Muscle of leg (tissue), 11 donors: ENCODE data around the gene PCDHGA10. TPM values are rescaled to one million over a fixed set of nuclear protein-coding genes. Genes with fewer than 3 reads are reported as not detected.
"Not testable (repeated sequence)": the region's sequence is repeated elsewhere in the genome, so short reads cannot be mapped to it uniquely, and the experiment has no call there.

Source experiments
- DNase-seq: peaks from one replicate; pipeline ENCODE4 v3.0.0; 2013
- H3K27ac ChIP-seq: one replicate; pipeline ENCODE4 v1.5.1; 2013; ENCODE audit warnings: mild to moderate bottlenecking, low read length, control low read depth
- H3K27me3 ChIP-seq: one replicate; pipeline ENCODE4 v1.6.1; 2013; ENCODE audit warnings: low read length; ENCODE audit not compliant: control insufficient read depth, insufficient read depth
- H3K36me3 ChIP-seq: one replicate; pipeline ENCODE4 v1.6.1; 2013; ENCODE audit warnings: low read length; ENCODE audit not compliant: control insufficient read depth, insufficient read depth
- H3K4me1 ChIP-seq: one replicate; pipeline ENCODE4 v1.6.1; 2013; ENCODE audit warnings: low read length; ENCODE audit not compliant: control insufficient read depth, insufficient read depth
- H3K4me3 ChIP-seq: one replicate; pipeline ENCODE4 v1.5.1; 2013; ENCODE audit warnings: low read length, control low read depth
- H3K9me3 ChIP-seq: replicated peaks from 2 replicates; pipeline ENCODE4 v1.6.1; 2013; ENCODE audit warnings: low read depth, low read length; ENCODE audit not compliant: control insufficient read depth
- WGBS: methylation state at CpG from one replicate; pipeline ENCODE4 v1.1.5; 2013; ENCODE audit warnings: missing lambda C conversion rate; ENCODE audit not compliant: insufficient coverage; 5-methylcytosine and 5-hydroxymethylcytosine counted together
- polyA plus RNA-seq, 8 donors: library from polyadenylated mRNA; unstranded; fragments of 120-200 nt; gene quantifications; one replicate each; pipeline versions ENCODE4 v1.2.1 to v1.2.3, GENCODE V29; 2013; ENCODE audit warnings: inconsistent platforms in 1 of 8, low replicate concordance in 1 of 8; ENCODE audit not compliant: insufficient read length in 8 of 8, insufficient read depth in 1 of 8
- total RNA-seq: library from RNA; stranded (reverse); fragments of 120-200 nt; gene quantifications from one replicate; pipeline ENCODE4 v1.2.4, GENCODE V29; 2013

Gene PCDHGA10
- total and polyA plus RNA-seq, 9 donors: 1.3 to 3.4 (median 2.1) TPM

GRCh38 chr5:141393267-141393666 is 19.5 kb upstream of the PCDHGA10 start:
- peaks cover 16% of the 10 kb centered on the region for H3K27me3 ChIP-seq
- H3K9me3 ChIP-seq: peaks cover 77% of the 10 kb centered on the region
- no peak overlapping the region for H3K27ac ChIP-seq
- no peaks in the 10 kb centered on the region for H3K4me1 ChIP-seq
- H3K36me3 ChIP-seq: no peaks in the 10 kb centered on the region
- whole genome bisulfite sequencing: 59% methylated on average over 11 of the region's 21 CpGs
- H3K4me3 ChIP-seq: no peak overlapping the region
- DNase-seq: no peak

- WGBS: 42% methylated on average over 25 of the region's 53 CpGs
- H3K36me3 ChIP-seq, DNase-seq, H3K4me3 ChIP-seq, H3K4me1 ChIP-seq, H3K27ac ChIP-seq: not testable (repeated sequence)
- Histone ChIP-seq H3K9me3 (peaks cover 76% of the 10 kb centered on the region), H3K27me3 (peaks cover 21% of the 10 kb centered on the region)
Observed at GRCh38 chr5:141394401-141395187, 18.2 kb upstream of the PCDHGA10 start.

- H3K27ac ChIP-seq, H3K4me3 ChIP-seq: not testable (repeated sequence)
- H3K9me3 ChIP-seq: peaks cover 75% of the 10 kb centered on the region
Observed at GRCh38 chr5:141397756-141398551, 14.8 kb upstream of the PCDHGA10 start, which contains the start of gene PCDHGB5. TSS of gene PCDHGB5 (plus strand) at chr5:141397947. CDS start at chr5:141398128, 181 bp downstream.

GRCh38 chr5:141398608-141399007 is 14.2 kb upstream of the PCDHGA10 start:
- WGBS: 24% methylated on average over 13 of the region's 15 CpGs
- Histone ChIP-seq H3K36me3 (no peaks in the 10 kb centered on the region), H3K9me3 (peaks cover 75% of the 10 kb centered on the region), H3K27ac (no peak overlapping the region), H3K4me1 (no peaks in the 10 kb centered on the region), H3K4me3 (no peak overlapping the region), H3K27me3 (peaks cover 17% of the 10 kb centered on the region)
- no peak for DNase-seq

More at GRCh38 chr5:141397756-141398551, 14.8 kb upstream of the PCDHGA10 start, which contains the start of gene PCDHGB5:
- H3K4me1 ChIP-seq, DNase-seq, H3K36me3 ChIP-seq: not testable (repeated sequence)
- WGBS: 2% methylated on average over 9 of the region's 43 CpGs
- H3K27me3 ChIP-seq: peaks cover 18% of the 10 kb centered on the region

- H3K27me3 ChIP-seq: peaks cover 17% of the 10 kb centered on the region
- H3K27ac ChIP-seq: no peak overlapping the region
- 26% methylated on average over 61 of the region's 61 CpGs for WGBS
- DNase-seq: no peak
- no peak overlapping the region for H3K4me3 ChIP-seq
- no peaks in the 10 kb centered on the region for H3K4me1 ChIP-seq
- H3K9me3 ChIP-seq: peaks cover 76% of the 10 kb centered on the region
- no peaks in the 10 kb centered on the region for H3K36me3 ChIP-seq
Observed at GRCh38 chr5:141399555-141400258, 13.1 kb upstream of the PCDHGA10 start.

- peak; percentile 28 for DNase-seq
- Histone ChIP-seq H3K9me3 (peaks cover 85% of the 10 kb centered on the region), H3K4me1 (no peaks in the 10 kb centered on the region), H3K27me3 (peaks cover 21% of the 10 kb centered on the region), H3K36me3 (no peaks in the 10 kb centered on the region), H3K4me3 (peak within 1 kb of the TSS; percentile 31), H3K27ac (no peak within 1 kb of the TSS)
- WGBS: 12% methylated on average over 21 of the region's 27 CpGs
Observed at GRCh38 chr5:141402553-141403243, 10.1 kb upstream of the PCDHGA10 start, which contains the start of gene PCDHGA9. TSS of gene PCDHGA9 (plus strand) at chr5:141402778. CDS start at chr5:141402953, 175 bp downstream.

GRCh38 chr5:141403387-141403786 is 9.4 kb upstream of the PCDHGA10 start:
- Histone ChIP-seq H3K9me3 (peaks cover 89% of the 10 kb centered on the region), H3K27me3 (peaks cover 24% of the 10 kb centered on the region), H3K4me3 (no peak overlapping the region), H3K4me1 (no peaks in the 10 kb centered on the region), H3K27ac (no peak overlapping the region), H3K36me3 (no peaks in the 10 kb centered on the region)
- WGBS: 26% methylated on average over 20 of the region's 22 CpGs
- no peak for DNase-seq

GRCh38 chr5:141407790-141408505 is 4.8 kb upstream of the PCDHGA10 start, which contains the start of gene PCDHGB6:
TSS of gene PCDHGB6 (plus strand) at chr5:141408021. CDS start at chr5:141408203, 182 bp downstream.
- H3K4me1 ChIP-seq, H3K36me3 ChIP-seq, H3K27ac ChIP-seq: not testable (repeated sequence)
- DNase-seq: peak; percentile 45
- H3K9me3 ChIP-seq: peaks cover 86% of the 10 kb centered on the region
- H3K4me3 ChIP-seq: peak within 1 kb of the TSS; percentile 27
- WGBS: 10% methylated on average over 19 of the region's 51 CpGs
- H3K27me3 ChIP-seq: peaks cover 21% of the 10 kb centered on the region
